Effector CD4-positive, alpha-beta T cell (primary cell): ENCODE results near the gene GADD45B.
A peak's percentile ranks its signal among the peaks of the same experiment; 100 is the strongest.

ENCODE experiments used
- DNase-seq: peaks from one replicate; pipeline ENCODE4 v3.0.0-alpha.2; 2020
- total RNA-seq: gene quantifications from one replicate; lab custom pipeline; 2026; lab: John Stamatoyannopoulos, UW

Gene GADD45B
- total RNA-seq, result 376 reads per million, percentile 97 among the genes with 10 or more reads in this experiment

- DNase-seq, result peak; percentile 96
Measured at GRCh38 chr19:2475702-2476450, at the start of gene GADD45B. GADD45B (plus strand) TSS chr19:2476127; CDS start chr19:2476359, 232 bp downstream.

- DNase-seq, result peak; percentile 25
Measured at GRCh38 chr19:2426611-2427428, 49.1 kb upstream of the GADD45B start.

GRCh38 chr19:2427429-2428320, 48.3 kb upstream of the GADD45B start, which contains the start of gene TIMM13:
TIMM13 (minus strand) TSS chr19:2427586; CDS start chr19:2427533, 53 bp downstream.
- DNase-seq, result peak; percentile 95

GRCh38 chr19:2428321-2428690, 47.6 kb upstream of the GADD45B start:
- DNase-seq, result no peak

GRCh38 chr19:2428756-2429711, 46.9 kb upstream of the GADD45B start:
- DNase-seq, result no peak

- DNase-seq, result no peak
Measured at GRCh38 chr19:2429917-2430535, 45.9 kb upstream of the GADD45B start.

- DNase-seq, result no peak
Measured at GRCh38 chr19:2431318-2432055, 44.4 kb upstream of the GADD45B start.

GRCh38 chr19:2432131-2432848, 43.6 kb upstream of the GADD45B start:
- no peak for DNase-seq

GRCh38 chr19:2433854-2434253, 42.1 kb upstream of the GADD45B start:
- DNase-seq, result no peak

- DNase-seq, result no peak
Measured at GRCh38 chr19:2434267-2434666, 41.7 kb upstream of the GADD45B start.

GRCh38 chr19:2434721-2435265, 41.1 kb upstream of the GADD45B start:
- DNase-seq, result no peak

GRCh38 chr19:2436384-2436783, 39.5 kb upstream of the GADD45B start:
- no peak for DNase-seq

- no peak for DNase-seq
Measured at GRCh38 chr19:2436926-2437325, 39.0 kb upstream of the GADD45B start.

GRCh38 chr19:2438178-2438577, 37.7 kb upstream of the GADD45B start:
- DNase-seq, result peak; percentile 1

- no peak for DNase-seq
Measured at GRCh38 chr19:2440515-2440914, 35.4 kb upstream of the GADD45B start.

- no peak for DNase-seq
Measured at GRCh38 chr19:2441096-2441752, 34.7 kb upstream of the GADD45B start.

- no peak for DNase-seq
Measured at GRCh38 chr19:2443116-2443784, 32.7 kb upstream of the GADD45B start.

- no peak for DNase-seq
Measured at GRCh38 chr19:2443785-2444182, 32.1 kb upstream of the GADD45B start.
